Umbilical cord (tissue), 2 donors: ENCODE measurements around the gene RPS6KC1. TPM values are rescaled to one million over a fixed set of nuclear protein-coding genes. Genes with fewer than 3 reads are reported as not detected.
"Not testable (repeated sequence)": the region's sequence is repeated elsewhere in the genome, so short reads cannot be mapped to it uniquely, and the experiment has no call there.

Source experiments
- DNase-seq: peaks from one replicate; pipeline ENCODE4 v3.0.0-alpha.2; 2015; ENCODE audit warnings: low spot score
- total RNA-seq: library from RNA; depleted of rRNA; stranded (reverse); fragments of >200 nt; gene quantifications from one replicate; pipeline ENCODE4 v1.2.3, GENCODE V29; 2014; ENCODE audit warnings: low replicate concordance; ENCODE audit not compliant: insufficient read depth

The RPS6KC1 gene
- total RNA-seq, 1 donor from 2014 or later: 45.5 TPM

DNA sequence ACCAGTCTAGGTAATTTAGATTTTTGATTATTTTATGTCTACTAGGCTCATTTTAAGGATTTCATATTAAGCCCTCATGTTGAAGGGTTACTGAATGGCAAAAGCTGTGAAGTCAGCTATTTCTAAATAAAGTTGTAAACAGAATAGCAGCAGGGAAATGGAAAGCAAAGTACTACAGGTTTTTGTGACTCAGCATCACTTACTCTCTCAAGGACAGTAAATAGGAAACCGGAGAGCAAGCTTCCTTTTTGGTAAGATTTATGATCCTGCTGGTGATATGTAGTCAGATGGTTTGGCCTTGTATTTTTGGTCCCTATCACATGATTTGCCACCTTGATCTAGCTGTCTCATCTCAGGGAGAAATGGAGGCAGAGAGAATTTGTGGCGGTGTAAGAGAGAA, 226.0 kb downstream of the RPS6KC1 start:
- no peak for DNase-seq

DNA sequence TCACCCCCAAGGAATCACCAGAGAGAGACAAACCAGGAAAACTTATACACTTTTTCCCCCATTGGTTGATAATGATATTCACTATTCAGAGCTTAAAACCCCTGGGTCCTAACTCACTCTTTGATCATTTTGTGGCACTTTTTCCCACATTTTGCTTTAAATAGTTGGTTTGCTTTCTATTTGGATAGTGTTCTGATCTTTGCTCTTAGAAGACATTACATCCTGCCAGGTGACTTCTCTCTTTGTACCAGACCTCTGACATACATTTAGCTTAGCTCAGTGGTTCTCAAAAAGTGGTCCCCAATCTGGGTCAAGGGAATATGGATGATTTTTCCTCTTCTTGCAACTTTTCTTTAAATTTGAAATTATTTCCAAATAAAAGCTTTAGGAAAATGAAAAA, 228.4 kb downstream of the RPS6KC1 start:
- no peak for DNase-seq

DNA sequence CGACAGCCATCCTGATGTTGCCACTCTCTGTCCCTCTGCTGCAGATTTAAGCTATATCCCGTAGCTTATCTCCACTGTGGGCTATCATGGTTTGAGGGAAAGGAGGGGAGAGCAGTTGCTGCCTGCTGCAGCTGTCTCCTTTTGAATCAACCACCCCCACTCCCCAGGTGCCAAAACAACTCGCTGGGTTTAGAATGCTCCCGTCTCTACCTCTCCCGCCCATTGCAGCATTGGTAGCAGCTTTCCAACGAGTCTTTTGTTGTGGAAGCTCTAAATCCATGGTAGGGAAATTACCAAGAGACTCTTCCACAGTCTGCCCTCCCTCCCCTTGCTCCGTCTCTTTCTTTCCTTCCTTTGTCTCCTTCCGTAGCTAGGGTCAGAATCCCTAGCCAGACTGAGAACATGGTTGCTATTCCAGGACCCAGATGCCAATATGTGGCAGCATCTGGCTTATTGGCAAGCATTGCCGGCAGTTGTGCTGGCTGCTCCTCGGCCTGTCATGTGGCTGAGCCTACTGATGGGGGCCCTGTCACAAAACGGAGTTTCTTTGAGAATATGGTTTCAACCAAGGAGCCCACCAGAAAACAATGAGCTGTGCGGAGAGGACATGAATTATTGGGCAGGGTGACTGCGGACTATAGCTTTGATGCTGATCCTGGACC, 230.7 kb downstream of the RPS6KC1 start:
- DNase-seq: no peak

DNA sequence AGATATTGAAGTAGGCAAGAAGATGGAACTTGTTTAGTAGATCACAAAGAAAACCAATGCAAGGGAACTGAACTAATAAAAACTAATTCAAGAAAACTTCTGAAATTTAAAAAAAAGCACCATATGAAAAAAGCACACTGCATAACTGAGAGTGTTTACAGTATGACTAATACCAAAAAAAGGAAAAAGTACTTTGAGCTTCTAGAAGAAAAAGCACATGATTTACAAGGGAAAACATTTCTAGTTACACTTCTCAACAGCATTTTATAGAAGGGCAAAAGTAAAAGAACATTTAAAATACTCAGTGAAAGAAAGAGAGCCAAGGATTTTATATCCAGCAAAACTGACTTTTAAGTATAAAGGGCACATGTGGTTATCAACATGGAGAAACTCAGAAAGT, 233.6 kb downstream of the RPS6KC1 start:
- DNase-seq: no peak

DNA sequence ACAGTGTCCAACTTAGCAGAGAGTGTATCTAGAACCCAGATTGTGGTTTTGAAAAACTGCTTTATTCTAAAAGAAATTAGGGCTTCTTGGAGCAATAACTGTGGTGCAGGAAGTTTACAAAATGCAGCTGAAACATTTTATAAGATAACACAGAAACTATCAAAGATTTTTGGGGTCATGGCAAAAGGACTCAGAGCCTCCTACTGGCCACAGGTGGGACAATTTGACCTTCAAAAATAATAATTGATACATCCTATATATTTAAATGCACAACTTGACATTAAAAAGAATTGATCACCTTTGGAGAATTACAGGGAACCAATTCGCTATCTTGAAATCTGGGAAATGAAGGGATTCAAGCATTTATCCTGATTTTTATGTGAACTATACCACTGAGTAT, 235.2 kb downstream of the RPS6KC1 start:
- DNase-seq: no peak

DNA sequence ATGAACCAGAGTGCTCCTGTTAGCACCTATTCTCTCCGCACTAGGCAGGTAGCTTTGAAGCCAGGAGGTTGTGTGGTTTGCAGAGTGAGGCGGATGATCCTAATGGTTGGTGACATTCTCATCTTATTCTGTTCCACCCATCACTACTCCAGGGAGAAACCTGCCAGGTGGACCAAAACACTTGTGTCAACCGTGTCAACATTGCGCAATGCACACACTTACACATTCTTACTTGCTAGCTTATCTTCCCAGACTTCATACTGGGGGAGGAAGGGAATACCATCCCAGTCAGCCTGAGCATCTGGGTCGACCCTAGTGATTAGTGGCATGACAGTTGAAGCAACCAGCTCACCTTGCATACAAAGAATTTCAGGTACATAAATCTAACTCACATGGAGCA, 236.9 kb downstream of the RPS6KC1 start:
- no peak for DNase-seq

DNA sequence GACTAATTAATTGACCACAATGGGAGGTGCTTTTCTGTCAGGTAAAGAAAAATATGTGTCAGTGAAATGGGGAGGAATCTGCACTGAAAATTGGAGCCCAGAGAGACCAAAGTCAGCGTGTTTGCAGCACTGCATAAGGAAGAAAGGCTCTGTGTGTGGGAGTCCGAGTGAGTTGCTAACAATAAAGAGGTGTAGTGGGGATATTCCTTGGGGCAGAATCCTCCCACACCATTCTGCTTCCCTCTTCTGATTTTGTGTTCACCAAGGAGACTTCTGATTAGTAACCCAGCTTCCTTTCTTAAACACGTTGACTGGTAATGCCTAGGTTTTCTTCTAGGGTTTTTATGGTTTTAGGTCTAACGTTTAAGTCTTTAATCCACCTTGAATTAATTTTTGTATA, 240.5 kb downstream of the RPS6KC1 start:
- no peak for DNase-seq

DNA sequence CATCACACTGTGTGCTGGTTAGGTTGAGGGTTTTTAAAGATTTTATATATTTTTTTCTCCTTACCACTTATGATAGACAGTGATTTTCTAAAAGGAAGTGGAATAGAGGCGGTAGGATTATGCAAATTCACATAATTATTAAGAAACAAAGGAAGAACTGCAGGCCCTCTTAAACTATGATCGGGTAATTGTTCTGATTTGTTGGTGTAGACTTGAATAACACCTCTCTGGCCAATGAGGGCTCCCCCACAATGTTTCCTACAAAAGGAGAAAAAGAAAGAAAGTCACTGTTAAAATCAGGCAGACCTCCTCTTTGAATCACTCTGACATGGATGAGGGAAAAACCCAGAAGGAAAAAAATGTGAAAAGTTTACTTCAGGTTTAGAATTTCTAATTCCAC, 241.6 kb downstream of the RPS6KC1 start:
- DNase-seq: no peak

DNA sequence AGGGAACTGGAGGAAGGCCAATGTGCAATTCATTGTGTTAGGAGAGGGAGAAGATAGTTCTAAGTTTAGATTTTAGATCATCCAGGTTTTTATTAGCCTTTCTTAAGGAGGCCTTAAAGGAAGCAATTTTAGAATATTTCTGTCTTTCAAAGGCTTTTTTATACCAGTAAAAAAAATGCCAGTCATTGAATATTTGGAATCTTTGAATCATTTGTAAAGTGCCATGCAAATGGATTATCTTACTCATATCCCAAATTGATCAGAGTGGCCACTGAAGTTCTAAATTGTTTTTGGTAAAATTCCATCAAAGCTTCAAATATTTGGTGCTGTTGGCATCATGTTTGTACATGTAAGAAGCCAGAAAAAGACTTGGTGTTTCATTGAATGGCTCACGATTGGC, 244.8 kb downstream of the RPS6KC1 start:
- DNase-seq: no peak

DNA sequence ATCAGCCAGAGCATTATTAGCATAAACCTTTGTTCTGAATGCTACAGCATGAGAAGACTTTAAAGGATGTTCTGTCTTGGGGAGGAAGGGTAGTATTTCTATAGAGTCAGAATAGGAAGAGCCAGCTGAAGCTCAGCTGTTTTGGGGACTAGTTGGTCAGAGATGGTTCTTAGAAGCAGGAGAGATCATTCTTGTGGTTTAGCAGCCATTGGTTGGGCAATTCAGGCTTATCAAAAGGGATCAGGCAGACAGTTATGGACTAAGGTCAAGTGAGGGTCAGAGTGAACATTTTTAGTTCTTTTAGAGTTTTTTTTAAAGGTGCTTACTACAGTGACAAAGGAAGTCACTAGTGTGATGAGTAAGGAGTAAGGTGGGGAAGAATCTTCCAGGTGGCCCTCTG, 245.5 kb downstream of the RPS6KC1 start:
- DNase-seq: no peak

DNA sequence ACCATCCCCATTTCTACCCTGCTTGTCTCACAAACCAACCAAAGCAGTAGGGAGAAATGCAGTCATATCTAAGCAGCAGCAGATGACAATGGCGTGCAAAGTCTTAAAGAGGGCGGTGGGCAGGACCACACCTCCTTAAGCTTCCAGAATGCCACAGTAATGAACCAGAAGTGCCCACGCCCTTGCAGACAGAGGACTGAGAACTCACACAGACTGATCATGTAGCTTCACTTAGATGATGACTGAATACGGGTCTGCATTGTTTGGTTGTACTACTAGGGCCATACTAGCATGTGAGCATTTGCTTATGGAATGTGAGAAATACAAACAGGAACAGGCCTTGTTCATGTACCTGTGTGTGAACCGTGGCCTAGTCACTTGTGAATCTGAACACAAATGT, 246.0 kb downstream of the RPS6KC1 start:
- no peak for DNase-seq

DNA sequence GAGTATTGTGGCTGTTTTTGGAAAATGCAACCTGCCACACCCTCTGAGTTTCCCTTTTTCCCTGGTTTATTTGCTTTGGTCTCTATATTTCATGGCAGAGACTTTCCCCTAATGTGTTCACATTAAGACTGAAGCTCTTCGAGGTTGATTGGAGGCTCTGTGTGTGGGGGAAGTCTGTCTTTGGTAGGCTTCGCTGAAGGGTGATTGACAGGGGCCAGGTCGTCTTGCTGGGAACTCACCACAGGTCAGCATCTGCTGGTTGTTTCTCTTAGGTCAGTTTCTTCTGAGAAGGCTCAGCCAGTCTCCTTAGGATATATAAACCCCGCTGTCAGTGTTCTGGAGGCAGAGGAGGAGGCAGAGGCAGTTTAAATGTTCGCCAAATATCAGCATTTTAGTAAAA, 249.4 kb downstream of the RPS6KC1 start:
- no peak for DNase-seq

DNA sequence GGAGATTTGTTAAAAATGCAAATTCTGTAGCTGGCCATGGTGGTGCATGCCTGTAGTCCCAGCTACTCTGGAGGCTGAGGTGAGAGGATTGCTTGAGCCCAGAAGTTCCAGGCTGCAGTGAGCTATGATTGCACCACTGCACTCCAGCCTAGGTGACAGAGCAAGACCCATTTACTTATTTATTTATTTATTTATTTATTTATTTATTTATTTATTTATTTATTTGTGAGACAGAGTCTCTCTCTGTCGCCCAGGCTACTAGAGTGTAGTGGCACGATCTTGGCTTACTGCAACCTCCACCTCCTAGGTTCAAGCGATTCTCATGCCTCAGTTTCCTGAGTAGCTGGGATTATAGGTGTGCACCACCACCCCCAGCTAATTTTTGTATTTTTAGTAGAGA, 250.5 kb downstream of the RPS6KC1 start:
- not testable (repeated sequence) for DNase-seq

DNA sequence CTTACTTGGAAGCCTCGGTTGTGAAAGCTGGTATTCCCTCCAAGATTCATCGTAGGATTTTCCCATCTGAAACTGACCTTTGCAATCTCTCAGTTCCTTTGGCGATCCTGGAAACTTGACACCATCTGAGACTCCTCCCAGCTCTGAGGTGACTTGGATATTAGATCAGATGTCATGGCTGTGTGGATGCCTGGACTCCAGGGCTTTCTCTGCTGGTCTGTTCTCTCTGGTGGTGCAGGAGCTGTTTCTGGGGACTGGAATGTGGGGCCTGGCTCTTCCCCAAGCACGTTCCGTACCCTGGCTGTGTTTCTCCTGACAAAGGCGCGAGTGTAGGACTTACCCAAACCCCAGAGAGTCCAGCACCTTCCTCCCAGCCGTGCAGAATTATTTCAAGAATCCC, 252.2 kb downstream of the RPS6KC1 start:
- DNase-seq: no peak

DNA sequence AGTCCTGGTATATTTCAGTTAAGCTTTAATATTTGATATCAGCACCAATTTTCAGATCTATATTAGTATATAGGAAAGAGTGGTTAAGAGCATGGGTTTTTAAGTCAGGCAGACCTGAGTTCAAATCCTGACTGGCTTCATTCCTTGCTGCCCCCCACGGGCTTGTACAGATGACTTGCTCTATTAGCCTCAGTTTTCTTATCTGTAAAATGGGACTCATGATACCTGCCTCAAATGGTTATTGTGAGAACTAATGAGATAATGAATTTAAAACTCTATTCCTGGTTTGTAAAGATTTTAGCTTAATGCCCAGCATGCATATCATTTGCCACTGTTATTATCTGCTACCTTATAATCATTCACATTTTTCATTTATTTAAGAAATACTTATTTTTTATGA, 264.5 kb downstream of the RPS6KC1 start:
- no peak for DNase-seq

DNA sequence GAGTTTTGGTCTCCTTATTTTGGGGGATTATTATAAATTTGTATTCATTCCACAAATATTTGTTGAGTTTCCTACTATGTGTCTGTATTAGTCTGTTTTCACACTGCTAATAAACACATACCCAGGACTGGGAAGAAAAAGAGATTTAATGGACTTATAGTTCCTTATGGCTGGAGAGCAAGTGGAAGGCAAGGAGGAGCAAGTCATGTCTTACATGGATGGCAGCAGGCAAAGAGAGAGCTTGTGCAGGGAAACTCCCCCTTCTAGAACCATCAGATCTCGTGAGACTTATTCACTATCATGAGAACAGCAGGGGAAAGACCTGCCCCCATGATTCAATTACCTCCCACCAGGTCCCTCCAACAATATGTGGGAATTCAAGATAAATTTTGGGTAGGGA, 267.4 kb downstream of the RPS6KC1 start:
- DNase-seq: not testable (repeated sequence)

DNA sequence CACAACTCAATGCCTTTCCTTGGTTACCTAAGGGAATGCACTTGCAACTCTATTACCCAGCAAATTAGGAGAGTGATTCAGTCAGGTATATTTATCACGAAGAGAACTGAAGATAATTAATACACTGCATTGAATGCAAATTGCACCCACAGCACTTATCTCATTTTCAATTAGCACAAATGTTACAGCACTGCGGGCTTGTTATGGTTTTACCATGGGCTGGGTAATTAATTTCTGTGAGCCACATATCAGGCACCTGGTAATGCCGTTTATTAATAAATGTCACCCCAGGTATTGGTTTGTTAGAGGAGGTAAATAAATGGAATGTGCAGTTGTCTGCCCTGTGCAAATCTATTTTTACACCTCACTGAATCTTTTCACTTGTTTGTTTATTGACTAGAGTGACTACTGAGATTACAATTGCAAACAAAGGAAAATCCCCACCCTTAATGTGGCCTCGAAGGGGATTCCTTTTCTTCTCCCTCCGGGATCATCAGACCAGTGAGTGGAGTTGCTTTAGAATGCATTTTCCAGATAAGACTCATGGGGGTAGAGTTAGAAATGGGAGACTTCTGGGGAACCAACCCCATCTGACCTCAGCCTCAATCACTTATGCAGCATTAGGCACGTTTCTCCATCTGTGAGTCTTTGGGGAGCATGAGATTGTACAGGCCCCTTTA, 269.3 kb downstream of the RPS6KC1 start:
- DNase-seq: no peak

Other genes with a start within 250 kb of the RPS6KC1 start
- not detected for gene SPATA45, start 203.6 kb upstream of the RPS6KC1 start, total RNA-seq
- 32.3 TPM for gene FLVCR1, start 193.0 kb upstream of the RPS6KC1 start, total RNA-seq
- 4.1 TPM for gene VASH2, start 100.7 kb upstream of the RPS6KC1 start, total RNA-seq
- 73.2 TPM for gene ANGEL2, start 35.4 kb upstream of the RPS6KC1 start, total RNA-seq